Heart left ventricle (tissue), 16 donors: ENCODE results near the gene PPP1R9B. TPM values are rescaled to one million over a fixed set of nuclear protein-coding genes. Genes with fewer than 3 reads are reported as not detected.

Experiments
- ATAC-seq, 4 donors: fragments of 200-7000 bp; cut with Tn5 transposase; one replicate each; pipeline ENCODE4 v1.9.1; 2020 to 2022; ENCODE audit warnings: moderate library complexity in 4 of 4, mild to moderate bottlenecking in 3 of 4, moderate number of reproducible peaks in 1 of 4
- DNase-seq, 5 donors: peaks; one replicate each; pipeline ENCODE4 v3.0.0-alpha.2; 2020
- H3K27ac ChIP-seq, 12 donors: fragments of 200-600 bp; sonication (generic) in 4 of 12; one replicate each; pipeline versions ENCODE4 v1.5.0 to v1.8.0; 2016 to 2022; ENCODE audit warnings: mild to moderate bottlenecking in 2 of 12
- H3K27me3 ChIP-seq, 9 donors: fragments of 200-600 bp; sonication (generic) in 2 of 9; one replicate each; pipeline versions ENCODE4 v1.5.1 to v1.8.0; 2016 to 2022; ENCODE audit warnings: mild to moderate bottlenecking in 3 of 9
- H3K36me3 ChIP-seq, 9 donors: fragments of 200-600 bp; sonication (generic) in 2 of 9; one replicate each; pipeline versions ENCODE4 v1.5.0 to v1.8.0; 2018 to 2022; ENCODE audit warnings: mild to moderate bottlenecking in 2 of 9
- H3K4me1 ChIP-seq, 12 donors: fragments of 200-600 bp; sonication (generic) in 4 of 12; one replicate each; pipeline versions ENCODE4 v1.5.0 to v1.8.0; 2016 to 2022; ENCODE audit warnings: mild to moderate bottlenecking in 3 of 12
- H3K4me3 ChIP-seq, 12 donors: fragments of 200-600 bp; sonication (generic) in 4 of 12; one replicate each; pipeline versions ENCODE4 v1.5.0 to v1.8.0; 2017 to 2022; ENCODE audit warnings: mild to moderate bottlenecking in 9 of 12, moderate library complexity in 4 of 12
- H3K9me3 ChIP-seq, 12 donors: fragments of 200-600 bp; sonication (generic) in 4 of 12; one replicate each; pipeline versions ENCODE4 v1.5.0 to v1.8.0; 2016 to 2022; ENCODE audit warnings: mild to moderate bottlenecking in 1 of 12
- POLR2A ChIP-seq, 2 donors: fragments of 450-650 bp; IDR thresholded peaks; one replicate each; pipeline ENCODE4 v1.6.1; 2017; ENCODE audit warnings: antibody characterized with exemption in 2 of 2, mild to moderate bottlenecking in 2 of 2, moderate library complexity in 2 of 2
- WGBS, 4 donors: extraction: QIAGEN DNeasy Blood & Tissue Kit in 2 of 4; methylation state at CpG; one replicate each; pipeline versions ENCODE4 v1.1.5 to v1.1.7; 2013 to 2018; 5-methylcytosine and 5-hydroxymethylcytosine counted together
- intact Hi-C, 10 donors: fragments of 100-400 bp; cut with DNase I; formaldehyde crosslinking; loops; one replicate each; pipeline versions ENCODE4 v1.11.1 to v1.14.2; 2022
- polyA plus RNA-seq, 2 donors: library from polyadenylated mRNA; stranded (reverse); fragments of 200-250 nt; gene quantifications; one replicate each; pipeline ENCODE4 v1.2.3, GENCODE V29; 2013
- total RNA-seq, 9 donors: library from RNA; depleted of rRNA in 2 of 9; stranded (reverse); fragments of >200 nt in 2 of 9; fragmentation: NEBNext Ultra II Directional in 3 of 9; extraction: Animal tissue kit (Norgen Biotek cat#: 25700) in 3 of 9; gene quantifications; one replicate each; pipeline versions ENCODE4 v1.1.0 to v1.2.4, GENCODE V29; 2016 to 2023
- TF ChIP-seq, protein P1 (sequence below), 12 donors: fragments of 200-600 bp; sonication (generic) in 4 of 12; IDR thresholded peaks; one replicate each; pipeline versions ENCODE4 v1.5.0 to v1.8.0; 2018 to 2022; ENCODE audit warnings: antibody characterized with exemption in 12 of 12, mild to moderate bottlenecking in 5 of 12
- donor health status: ischemic (EF 13 %, LVEDD 7.1; RV severe dilation, severe dysfunction).
- donor health status: healthy with polysubstance abuse.
- donor health status: DM: no; HTN: yes; CAD: no.
- donor health status: DM: no; HTN: no; CAD: no.
- donor health status: ischemic (EF 25% LVEDD 6.9; RV normal size, moderate dysfunction).
- donor health status: ischemic (EF 25% LVEDD 5.7; RV mildly dilated, moderate dysfunction).
- donor health status: healthy.
- donor health status: DM: yes; HTN: yes; CAD: no.
- donor health status: ischemic (EF 35%, LVEDD 5.7; RV mildly dilated, moderate dysfunction).
- donor health status: nonischemic (EF 11% LVEDD 7.7; RV severe dilation, severe dysfunction).
- donor health status: DM: yes; HTN: yes; CAD: no.
- donor health status: PGD.
- donor health status: ischemic (EF 29% LVEDD 5.4; RV normal size, mild dysfunction).
- donor health status: nonischemic (EF 23%, LVEDD 6.1; RV moderate dilation, normal function).

The PPP1R9B gene
- total and polyA plus RNA-seq, 11 donors: 17.0 to 55.9 (median 31.3) TPM

DNA sequence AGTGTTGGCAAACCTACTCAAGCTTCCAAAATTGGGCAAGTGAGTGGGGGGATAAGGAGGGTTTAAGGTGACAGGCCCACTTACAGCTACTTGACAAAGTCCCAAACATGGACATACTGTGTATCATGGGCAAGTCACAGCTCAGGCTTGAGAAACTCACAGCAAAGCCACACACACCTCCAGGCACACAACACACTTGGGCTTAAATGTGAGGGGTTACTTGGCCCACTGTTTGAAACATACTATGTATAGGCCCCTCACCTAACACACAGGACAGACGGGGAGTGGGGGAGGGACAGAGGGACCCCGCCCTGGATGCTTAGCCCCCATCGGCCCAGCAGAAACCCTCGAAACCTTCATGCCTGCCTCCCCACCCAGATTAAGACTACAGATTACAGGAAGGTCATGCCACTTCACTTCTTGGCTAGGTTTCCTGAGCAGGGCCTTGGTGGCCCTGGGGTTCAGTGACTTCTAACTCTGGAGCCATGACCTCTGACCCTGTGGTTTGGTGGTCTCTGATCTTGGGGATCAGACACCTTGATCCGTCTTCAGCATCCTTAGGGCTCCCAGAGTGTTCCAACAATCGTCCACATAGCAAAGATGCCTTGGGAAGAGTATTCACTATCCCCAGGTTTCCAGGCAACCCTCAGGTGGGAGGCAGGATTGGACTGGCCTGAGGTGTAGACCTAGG, 18.2 kb downstream of the PPP1R9B start:
- no peak for ATAC-seq
- H3K27ac ChIP-seq: peak overlapping the region; percentile 61 to 97 (median 81)
- TF ChIP-seq, protein P1, sequence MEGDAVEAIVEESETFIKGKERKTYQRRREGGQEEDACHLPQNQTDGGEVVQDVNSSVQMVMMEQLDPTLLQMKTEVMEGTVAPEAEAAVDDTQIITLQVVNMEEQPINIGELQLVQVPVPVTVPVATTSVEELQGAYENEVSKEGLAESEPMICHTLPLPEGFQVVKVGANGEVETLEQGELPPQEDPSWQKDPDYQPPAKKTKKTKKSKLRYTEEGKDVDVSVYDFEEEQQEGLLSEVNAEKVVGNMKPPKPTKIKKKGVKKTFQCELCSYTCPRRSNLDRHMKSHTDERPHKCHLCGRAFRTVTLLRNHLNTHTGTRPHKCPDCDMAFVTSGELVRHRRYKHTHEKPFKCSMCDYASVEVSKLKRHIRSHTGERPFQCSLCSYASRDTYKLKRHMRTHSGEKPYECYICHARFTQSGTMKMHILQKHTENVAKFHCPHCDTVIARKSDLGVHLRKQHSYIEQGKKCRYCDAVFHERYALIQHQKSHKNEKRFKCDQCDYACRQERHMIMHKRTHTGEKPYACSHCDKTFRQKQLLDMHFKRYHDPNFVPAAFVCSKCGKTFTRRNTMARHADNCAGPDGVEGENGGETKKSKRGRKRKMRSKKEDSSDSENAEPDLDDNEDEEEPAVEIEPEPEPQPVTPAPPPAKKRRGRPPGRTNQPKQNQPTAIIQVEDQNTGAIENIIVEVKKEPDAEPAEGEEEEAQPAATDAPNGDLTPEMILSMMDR (IDR thresholded peaks at IDR 0.05): no peak
- TF ChIP-seq POLR2A (IDR thresholded peaks at IDR 0.05): no peak
- 83 to 90% (median 85%) methylated on average over 2 to 6 of the region's 6 CpGs for WGBS, 4 donors
- intact Hi-C loops: loop anchor here in 3 of 10 donors (5.0 kb wide), 1 partner anchor 35 kb away; the partner anchor contains the start of gene SGCA (in 3 of the 3)
- H3K36me3 ChIP-seq: peaks cover 0 to 34% (median 29%) of the 10 kb centered on the region in 9 donors
- H3K4me3 ChIP-seq: no peak overlapping the region
- no peak for DNase-seq
- peaks cover 0 to 58% (median 29%) of the 10 kb centered on the region in 12 donors for H3K4me1 ChIP-seq
- H3K27me3 ChIP-seq: peaks cover 0 to 20% (median 0%) of the 10 kb centered on the region in 9 donors
- H3K9me3 ChIP-seq: no peaks in the 10 kb centered on the region

DNA sequence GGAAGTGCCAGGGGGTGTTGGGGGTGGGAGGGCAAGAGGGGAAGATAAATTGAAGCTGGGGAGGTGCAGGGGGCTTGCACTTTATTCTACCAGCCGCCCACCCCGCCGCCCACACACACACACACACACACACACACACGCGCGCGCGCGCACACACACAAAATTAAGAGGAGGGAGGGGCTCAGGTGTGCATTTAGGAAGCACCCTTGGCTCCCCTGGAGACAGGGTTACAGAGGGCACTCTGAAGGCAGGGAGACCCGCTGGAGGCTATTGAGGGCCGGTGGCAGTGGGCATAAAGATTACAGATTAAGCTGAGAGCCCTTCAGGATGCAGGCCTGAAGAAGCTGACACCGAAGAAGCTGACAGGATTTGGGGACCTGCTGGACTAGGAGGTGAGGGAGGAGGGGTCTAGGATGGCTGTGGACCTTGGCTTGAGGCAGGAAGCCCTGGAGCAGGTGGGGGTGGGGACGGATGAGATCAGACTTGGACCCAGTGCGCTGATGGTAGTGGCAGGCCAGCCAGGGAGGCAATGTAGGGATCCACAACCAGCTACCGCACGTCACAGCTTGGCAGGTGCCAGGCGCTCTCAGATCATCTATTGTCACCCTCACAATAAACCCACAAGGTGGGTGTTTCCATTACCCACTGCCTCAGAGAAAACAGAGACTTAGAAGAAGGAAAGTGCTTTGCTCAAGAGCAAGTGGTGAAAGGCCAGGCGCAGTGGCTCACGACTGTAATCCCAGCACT, 19.7 kb downstream of the PPP1R9B start:
- WGBS, 4 donors: 53 to 66% (median 60%) methylated on average over 19 of the region's 19 CpGs
- H3K4me3 ChIP-seq: peak overlapping the region in 7 of 12 donors; percentile 47 to 61 (median 53)
- peaks cover 0 to 20% (median 0%) of the 10 kb centered on the region in 9 donors for H3K27me3 ChIP-seq
- H3K36me3 ChIP-seq: peaks cover 0 to 19% (median 14%) of the 10 kb centered on the region in 9 donors
- intact Hi-C loops: loop anchor here in 3 of 10 donors (5.0 kb wide), 1 partner anchor 37 kb away; the partner anchor contains the start of gene SGCA (in 3 of the 3)
- ATAC-seq: peak in 2 of 4 donors; percentile 7 to 21
- TF ChIP-seq, protein P1 (IDR thresholded peaks at IDR 0.05): no peak
- no peak for TF ChIP-seq POLR2A (IDR thresholded peaks at IDR 0.05)
- DNase-seq: no peak
- no peaks in the 10 kb centered on the region for H3K9me3 ChIP-seq
- H3K4me1 ChIP-seq: peaks cover 0 to 58% (median 29%) of the 10 kb centered on the region in 12 donors
- peak overlapping the region in 1 of 12 donors; percentile 2 for H3K27ac ChIP-seq

DNA sequence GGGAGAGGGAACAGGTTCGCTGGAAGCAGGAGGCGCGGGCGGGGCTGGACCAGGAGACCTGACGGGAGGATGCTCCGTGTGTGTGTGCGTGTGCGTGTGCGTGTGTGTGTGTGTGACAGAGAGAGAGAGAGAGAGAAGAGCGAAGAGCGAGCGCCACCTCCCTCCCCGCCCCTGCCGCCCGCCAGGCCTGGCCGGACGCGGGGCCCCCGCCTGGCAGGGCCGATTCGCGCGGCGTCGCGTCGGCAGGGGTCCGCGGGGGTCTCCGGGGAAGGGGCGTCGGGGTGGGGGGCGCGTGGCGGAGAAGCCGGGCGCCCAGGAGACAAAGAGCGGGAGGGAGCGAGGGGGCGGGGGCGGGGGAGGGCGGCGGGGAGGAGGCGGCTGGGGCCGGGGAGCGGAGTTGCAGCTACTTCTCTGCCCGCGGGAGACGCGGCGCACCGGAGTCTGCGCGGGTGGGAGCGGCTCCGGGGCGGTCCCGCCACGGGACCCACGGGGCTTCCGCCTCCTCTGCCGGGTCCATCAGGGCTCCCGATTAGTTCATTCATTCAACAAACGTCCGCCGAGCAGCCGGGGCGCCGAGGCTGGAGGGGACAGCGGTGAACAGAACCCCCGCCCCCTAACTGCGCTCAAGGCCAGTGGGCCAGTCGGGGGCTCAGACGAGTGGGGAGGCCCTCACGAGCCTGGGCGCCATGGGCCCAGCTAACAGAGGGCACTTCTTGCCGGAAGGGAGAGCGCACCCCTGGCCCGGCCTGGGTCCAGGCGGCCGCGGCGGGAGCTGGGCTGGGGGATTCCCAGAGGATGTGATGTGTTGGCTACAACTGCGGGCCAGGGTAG, 20.5 kb downstream of the PPP1R9B start, which contains the start of gene SAMD14:
Gene SAMD14, minus strand, starts transcription at position 433 of the 831 bp plus-strand sequence. CDS start 5,201 bp downstream, outside the sequence.
- 2 to 5% (median 3%) methylated on average over 39 to 82 of the region's 84 CpGs for WGBS, 4 donors
- Histone ChIP-seq H3K4me1 (peaks cover 0 to 58% (median 29%) of the 10 kb centered on the region in 12 donors), H3K4me3 (peak within 1 kb of the TSS; percentile 22 to 61 (median 51)), H3K27me3 (peaks cover 0 to 20% (median 0%) of the 10 kb centered on the region in 9 donors), H3K27ac (peak within 1 kb of the TSS in 1 of 12 donors; percentile 24), H3K36me3 (peaks cover 0 to 11% (median 7%) of the 10 kb centered on the region in 9 donors), H3K9me3 (no peaks in the 10 kb centered on the region)
- intact Hi-C loops: loop anchor here in 3 of 10 donors (5.0 kb wide), 1 partner anchor 37 kb away; the partner anchor contains the start of gene SGCA (in 3 of the 3)
- no peak for TF ChIP-seq POLR2A (IDR thresholded peaks at IDR 0.05)
- TF ChIP-seq, protein P1 (IDR thresholded peaks at IDR 0.05): no peak
- peak in 2 of 5 donors; percentile 50 to 54 for DNase-seq
- peak in 3 of 4 donors; percentile 5 to 31 (median 15) for ATAC-seq
